ENCODE results near the gene PHLPP1.

PHLPP1 gene

DNA sequence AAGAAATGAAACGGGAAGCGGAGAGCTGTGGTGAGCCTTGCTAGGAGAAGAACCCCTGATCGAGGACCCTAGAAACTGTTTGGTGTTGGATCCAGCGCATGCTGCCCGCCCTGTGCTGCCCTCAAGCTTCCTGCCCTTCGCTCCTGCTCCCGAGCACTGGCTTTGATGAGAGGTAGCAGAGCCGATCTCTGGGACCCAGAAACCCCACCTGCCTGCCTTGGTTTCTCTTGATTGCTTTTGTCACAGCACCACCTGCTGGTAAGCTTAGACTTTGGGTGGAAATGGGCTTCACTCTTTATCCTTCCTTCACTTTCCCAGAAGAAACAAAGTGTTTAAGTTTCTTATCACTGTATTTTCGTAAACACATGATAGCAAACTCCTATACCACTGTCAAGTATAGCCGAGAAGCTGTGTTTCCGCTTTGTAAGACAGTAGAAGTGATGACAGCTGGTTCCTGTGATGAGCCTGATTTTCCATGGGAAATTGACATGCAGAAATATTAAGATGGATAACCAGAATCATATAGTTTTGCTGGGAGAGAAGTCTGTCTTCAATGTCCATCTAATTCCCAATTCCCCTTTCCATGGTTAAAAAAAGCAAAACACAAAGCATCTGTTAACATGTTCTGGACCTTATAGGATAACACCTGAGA lies 267.4 kb downstream of the PHLPP1 start:
- DNase-seq (ENCODE audit: low read depth in 2 of 2) = peak; percentile 71 to 73
- peak overlapping the region; percentile 14 to 28 for H3K4me3 ChIP-seq (replicated peaks in 1 of 2; ENCODE audit: low read depth in 2 of 2, low read length in 2 of 2)
- TF ChIP-seq, protein P1, sequence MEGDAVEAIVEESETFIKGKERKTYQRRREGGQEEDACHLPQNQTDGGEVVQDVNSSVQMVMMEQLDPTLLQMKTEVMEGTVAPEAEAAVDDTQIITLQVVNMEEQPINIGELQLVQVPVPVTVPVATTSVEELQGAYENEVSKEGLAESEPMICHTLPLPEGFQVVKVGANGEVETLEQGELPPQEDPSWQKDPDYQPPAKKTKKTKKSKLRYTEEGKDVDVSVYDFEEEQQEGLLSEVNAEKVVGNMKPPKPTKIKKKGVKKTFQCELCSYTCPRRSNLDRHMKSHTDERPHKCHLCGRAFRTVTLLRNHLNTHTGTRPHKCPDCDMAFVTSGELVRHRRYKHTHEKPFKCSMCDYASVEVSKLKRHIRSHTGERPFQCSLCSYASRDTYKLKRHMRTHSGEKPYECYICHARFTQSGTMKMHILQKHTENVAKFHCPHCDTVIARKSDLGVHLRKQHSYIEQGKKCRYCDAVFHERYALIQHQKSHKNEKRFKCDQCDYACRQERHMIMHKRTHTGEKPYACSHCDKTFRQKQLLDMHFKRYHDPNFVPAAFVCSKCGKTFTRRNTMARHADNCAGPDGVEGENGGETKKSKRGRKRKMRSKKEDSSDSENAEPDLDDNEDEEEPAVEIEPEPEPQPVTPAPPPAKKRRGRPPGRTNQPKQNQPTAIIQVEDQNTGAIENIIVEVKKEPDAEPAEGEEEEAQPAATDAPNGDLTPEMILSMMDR (IDR thresholded peaks at IDR 0.05; ENCODE audit: low read depth, low read length) = peak; percentile 74

DNA sequence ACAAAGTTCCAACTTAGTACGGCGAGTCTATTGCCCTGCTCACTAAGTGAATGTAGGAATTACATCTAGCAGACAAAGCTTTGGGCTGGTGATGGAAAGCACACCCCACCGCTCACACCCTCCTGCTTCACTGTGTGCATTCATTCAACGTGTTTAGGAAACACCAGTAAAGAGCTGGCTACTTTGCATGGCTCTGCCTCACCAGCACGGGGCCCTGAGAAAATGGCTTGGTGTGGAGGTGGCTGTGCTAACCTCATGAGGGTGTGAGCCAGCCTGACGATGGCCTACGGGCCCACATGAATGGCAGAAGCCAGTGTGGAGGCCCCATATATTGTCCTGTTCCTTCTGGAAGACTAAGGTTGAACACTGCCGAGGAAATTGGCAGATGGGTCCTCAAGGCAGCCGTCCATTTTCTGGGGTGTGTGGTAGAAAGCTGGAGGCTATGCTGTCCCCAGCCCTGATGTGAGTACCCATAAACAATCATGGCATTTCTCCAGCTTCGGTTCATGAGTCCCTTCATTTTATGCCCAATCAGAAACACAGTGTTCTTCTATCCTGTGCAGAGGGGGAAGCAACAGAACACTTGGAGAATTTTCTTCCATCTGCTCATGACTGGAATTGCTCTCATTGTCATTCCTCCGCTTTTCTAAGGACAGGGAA lies 269.4 kb downstream of the PHLPP1 start:
- no peak for DNase-seq (ENCODE audit: low read depth in 2 of 2)
- no peak overlapping the region for H3K4me3 ChIP-seq (replicated peaks in 1 of 2; ENCODE audit: low read depth in 2 of 2, low read length in 2 of 2)
- TF ChIP-seq, protein P1 (IDR thresholded peaks at IDR 0.05; ENCODE audit: low read depth, low read length) = no peak

DNA sequence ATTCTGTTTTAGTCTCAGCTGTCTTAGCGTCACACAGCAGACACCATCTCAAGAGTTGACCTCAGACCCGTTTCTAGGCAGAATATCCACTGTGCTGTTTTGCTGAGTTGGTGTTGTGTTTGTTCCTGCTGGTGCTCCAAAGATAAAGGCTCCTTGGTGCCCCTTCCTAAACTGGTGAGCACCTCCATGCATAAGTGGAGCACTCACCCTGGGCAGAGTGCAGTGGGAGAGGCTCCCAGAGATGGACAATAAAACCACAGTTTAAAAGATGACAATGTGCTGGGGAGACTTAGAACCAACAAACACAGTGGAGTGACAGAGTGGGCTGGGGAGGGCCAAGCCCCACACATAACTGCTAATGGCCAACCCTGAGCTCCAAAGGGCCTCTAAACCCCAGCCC lies 271.1 kb downstream of the PHLPP1 start:
- no peak overlapping the region for H3K4me3 ChIP-seq (replicated peaks in 1 of 2; ENCODE audit: low read depth in 2 of 2, low read length in 2 of 2)
- no peak for DNase-seq (ENCODE audit: low read depth in 2 of 2)
- TF ChIP-seq, protein P1 (IDR thresholded peaks at IDR 0.05; ENCODE audit: low read depth, low read length) = no peak

DNA sequence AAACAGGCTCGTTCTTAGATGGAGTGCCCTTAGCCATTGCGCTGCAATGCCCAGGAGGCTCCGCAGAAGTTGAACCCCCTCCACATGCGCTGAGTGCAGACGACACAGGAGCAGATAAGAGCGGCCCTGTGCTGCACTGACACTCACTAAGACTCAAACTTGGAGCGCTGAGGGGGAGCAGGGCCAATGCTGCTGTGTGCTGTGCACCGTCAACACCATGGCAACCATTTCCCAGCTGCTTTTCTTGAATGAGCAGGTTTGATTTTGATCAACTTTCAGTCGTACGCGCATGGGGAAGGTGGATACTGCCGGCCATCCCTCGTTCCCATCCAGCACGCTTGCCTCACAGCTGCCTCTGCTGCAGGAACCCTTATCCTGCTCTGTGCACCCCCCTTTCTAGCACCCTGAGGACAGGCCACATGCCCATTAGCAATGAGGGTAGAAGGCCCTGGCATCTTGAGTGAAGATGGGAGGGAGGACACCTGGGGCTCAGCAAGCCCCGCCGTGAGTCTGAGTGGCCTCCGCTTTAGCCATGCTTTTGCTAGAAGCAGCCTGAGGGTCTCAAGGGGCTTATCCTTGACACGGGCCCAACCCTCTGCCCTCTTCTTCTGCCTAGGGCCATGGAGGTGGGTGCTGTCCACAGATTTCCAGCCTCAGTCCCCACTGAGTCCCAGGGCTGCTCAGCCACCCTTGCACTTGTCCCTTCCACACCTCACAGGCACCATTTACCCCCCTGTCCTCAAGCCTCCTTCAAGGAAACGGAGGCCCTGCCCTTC lies 271.9 kb downstream of the PHLPP1 start:
- no peak overlapping the region for H3K4me3 ChIP-seq (replicated peaks in 1 of 2; ENCODE audit: low read depth in 2 of 2, low read length in 2 of 2)
- no peak for DNase-seq (ENCODE audit: low read depth in 2 of 2)
- TF ChIP-seq, protein P1 (IDR thresholded peaks at IDR 0.05; ENCODE audit: low read depth, low read length) = no peak

DNA sequence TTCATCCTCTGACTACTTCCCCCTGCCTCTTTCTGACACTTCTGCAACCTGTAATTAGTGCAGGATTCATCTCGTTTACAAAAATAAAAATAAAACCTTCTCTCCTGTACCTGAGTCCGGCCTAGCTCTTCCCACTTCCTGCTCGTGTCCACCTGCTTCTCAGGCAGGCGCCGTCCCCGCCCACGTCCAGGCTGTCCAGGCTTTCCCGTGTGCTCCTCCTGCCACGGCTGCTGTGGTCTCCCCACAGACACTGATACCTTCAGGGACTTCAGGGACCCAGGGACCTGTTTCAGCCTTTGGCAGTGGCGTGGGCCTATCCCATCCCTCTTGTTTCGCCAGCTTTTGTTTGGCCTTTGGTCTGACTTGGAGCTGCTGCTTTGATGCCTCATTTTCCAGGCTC lies 272.5 kb downstream of the PHLPP1 start:
- no peak for DNase-seq (ENCODE audit: low read depth in 2 of 2)
- H3K4me3 ChIP-seq (replicated peaks in 1 of 2; ENCODE audit: low read depth in 2 of 2, low read length in 2 of 2) = no peak overlapping the region
- TF ChIP-seq, protein P1 (IDR thresholded peaks at IDR 0.05; ENCODE audit: low read depth, low read length) = no peak

DNA sequence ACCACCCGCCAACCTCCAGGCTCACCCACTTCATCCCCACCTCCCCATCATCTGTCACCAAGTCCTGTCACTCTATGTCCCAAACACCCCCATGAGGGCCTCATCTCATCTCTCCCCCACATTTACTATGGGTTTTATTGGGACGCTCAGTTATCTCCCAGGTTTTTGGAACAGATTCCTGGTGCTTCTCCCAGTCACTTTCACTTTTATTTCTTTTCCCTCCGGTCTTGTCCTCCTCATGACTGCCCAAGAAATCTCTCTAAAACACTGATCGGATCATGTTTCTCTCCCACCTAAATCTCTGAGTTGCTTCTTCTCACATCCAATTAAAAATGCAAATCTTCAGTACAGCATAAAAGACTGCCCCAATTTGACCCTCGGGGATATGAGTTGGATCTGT lies 273.1 kb downstream of the PHLPP1 start:
- H3K4me3 ChIP-seq (replicated peaks in 1 of 2; ENCODE audit: low read depth in 2 of 2, low read length in 2 of 2) = no peak overlapping the region
- TF ChIP-seq, protein P1 (IDR thresholded peaks at IDR 0.05; ENCODE audit: low read depth, low read length) = no peak
- no peak for DNase-seq (ENCODE audit: low read depth in 2 of 2)
